Epithelial cell of proximal tubule (primary cell): ENCODE results near the gene RBM47. TPM values are rescaled to one million over a fixed set of nuclear protein-coding genes. Genes with fewer than 3 reads are reported as not detected.

ENCODE experiments used
- DNase-seq: peaks from one replicate; pipeline ENCODE4 v3.0.0-alpha.2; 2011; ENCODE audit warnings: low read depth
- H3K4me3 ChIP-seq: 2 replicates; pipeline ENCODE4 v1.5.1; 2011; ENCODE audit warnings: low read depth, mild to moderate bottlenecking, low read length
- total RNA-seq: library from RNA; depleted of rRNA; stranded (reverse); fragments of >200 nt; gene quantifications from 2 replicates; pipeline ENCODE4 v1.2.3, GENCODE V29; 2015
- TF ChIP-seq, protein P1 (sequence below): conservative IDR thresholded peaks from 2 replicates; pipeline ENCODE4 v1.5.1; 2012; ENCODE audit warnings: low read depth, mild to moderate bottlenecking, low read length

The RBM47 gene
- total RNA-seq, 1 donor from 2014 or later, result 42.9 TPM

DNA sequence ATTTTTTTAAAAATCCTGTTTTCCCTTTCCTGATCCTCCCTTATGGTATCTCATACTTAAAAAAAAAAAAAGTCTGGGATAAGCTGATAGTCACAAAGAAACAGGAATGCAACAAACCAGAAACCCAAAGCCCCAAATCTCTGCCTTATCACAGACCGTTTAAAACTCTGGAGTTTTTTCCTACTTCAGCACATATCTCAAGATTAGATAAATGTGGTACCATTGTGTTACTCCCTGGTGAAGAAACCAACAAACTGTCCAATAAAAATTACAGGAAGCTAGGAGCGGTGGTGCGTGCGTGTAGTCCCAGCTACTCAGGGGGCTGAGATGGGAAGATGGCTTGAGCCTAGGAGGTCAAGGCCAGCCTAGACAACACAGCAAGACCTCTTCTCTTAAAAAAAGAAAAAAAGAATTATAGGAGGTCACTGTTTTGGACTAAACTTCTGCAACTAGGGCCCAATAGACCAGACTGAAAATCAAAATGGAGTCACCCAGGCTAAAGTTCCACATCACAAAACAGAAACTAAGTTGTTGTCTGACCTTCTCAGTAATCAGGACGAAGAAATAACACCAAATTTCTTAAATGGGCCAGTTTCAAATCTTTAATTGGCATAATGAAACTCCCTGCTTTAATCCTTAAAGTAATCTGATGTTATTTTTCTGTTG lies 51.9 kb downstream of the RBM47 start:
- TF ChIP-seq, protein P1, sequence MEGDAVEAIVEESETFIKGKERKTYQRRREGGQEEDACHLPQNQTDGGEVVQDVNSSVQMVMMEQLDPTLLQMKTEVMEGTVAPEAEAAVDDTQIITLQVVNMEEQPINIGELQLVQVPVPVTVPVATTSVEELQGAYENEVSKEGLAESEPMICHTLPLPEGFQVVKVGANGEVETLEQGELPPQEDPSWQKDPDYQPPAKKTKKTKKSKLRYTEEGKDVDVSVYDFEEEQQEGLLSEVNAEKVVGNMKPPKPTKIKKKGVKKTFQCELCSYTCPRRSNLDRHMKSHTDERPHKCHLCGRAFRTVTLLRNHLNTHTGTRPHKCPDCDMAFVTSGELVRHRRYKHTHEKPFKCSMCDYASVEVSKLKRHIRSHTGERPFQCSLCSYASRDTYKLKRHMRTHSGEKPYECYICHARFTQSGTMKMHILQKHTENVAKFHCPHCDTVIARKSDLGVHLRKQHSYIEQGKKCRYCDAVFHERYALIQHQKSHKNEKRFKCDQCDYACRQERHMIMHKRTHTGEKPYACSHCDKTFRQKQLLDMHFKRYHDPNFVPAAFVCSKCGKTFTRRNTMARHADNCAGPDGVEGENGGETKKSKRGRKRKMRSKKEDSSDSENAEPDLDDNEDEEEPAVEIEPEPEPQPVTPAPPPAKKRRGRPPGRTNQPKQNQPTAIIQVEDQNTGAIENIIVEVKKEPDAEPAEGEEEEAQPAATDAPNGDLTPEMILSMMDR, result no peak
- DNase-seq, result no peak
- peak overlapping the region; percentile 38 for H3K4me3 ChIP-seq

DNA sequence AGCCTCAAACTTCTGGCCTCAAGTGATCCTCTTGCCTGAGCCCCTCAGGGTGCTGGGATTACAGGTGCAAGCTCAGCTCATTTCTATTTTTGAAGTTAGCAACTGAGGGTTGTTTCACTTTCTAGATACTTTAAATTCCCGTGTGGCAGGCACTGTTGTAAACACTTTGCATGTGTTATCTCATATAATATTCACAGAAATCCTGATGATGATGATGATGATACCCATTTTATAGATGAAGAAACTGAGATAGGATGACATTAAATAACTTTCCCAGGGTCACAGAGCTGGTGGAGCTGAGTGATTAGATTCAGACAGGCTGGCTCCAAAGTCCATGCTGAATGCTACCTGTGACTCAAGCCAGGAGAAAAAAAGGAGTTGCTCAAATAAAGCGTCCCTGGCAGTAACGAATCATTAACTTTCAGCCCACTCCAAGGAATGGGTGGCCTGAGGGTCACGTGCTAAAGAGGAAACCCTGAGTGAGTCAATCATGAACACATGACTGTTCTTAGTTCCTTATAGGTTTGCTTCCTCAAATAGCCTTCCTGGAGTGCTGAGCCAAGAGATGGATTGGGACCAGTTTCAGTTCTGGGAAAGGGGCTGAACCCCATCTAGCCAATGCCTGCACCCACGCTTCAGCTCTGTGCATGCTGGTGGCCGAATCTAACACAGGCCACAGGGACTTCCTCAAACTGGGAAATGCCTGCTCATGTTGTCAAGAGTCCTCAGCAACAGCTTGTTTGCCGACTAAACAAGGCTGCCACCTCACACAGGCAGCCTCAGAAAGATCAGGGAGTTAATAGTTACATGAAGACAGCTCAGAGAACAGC lies 52.8 kb downstream of the RBM47 start:
- peak; percentile 100 for DNase-seq
- H3K4me3 ChIP-seq, result peak overlapping the region; percentile 38
- TF ChIP-seq, protein P1, result no peak

DNA sequence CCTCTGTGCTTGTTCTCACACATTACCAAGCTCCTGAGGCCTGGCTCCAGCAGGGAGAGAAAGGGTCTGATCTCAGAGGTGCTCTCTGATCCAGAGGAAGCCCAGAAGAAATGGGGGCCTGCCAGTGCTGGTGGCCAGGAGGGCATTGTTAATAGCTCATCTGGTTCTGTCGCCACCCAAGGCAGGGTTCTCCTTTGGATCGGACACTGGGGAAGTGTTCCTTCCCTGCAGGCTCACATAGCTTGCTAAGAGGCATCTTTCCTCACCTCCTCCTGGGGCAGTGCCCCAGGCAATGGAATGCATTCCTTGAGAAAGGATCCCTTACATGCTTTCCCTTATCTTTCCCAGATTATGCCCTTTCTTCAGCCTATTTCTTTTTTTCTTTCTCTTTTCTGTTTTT lies 53.8 kb downstream of the RBM47 start:
- no peak overlapping the region for H3K4me3 ChIP-seq
- no peak for DNase-seq
- TF ChIP-seq, protein P1, result no peak

DNA sequence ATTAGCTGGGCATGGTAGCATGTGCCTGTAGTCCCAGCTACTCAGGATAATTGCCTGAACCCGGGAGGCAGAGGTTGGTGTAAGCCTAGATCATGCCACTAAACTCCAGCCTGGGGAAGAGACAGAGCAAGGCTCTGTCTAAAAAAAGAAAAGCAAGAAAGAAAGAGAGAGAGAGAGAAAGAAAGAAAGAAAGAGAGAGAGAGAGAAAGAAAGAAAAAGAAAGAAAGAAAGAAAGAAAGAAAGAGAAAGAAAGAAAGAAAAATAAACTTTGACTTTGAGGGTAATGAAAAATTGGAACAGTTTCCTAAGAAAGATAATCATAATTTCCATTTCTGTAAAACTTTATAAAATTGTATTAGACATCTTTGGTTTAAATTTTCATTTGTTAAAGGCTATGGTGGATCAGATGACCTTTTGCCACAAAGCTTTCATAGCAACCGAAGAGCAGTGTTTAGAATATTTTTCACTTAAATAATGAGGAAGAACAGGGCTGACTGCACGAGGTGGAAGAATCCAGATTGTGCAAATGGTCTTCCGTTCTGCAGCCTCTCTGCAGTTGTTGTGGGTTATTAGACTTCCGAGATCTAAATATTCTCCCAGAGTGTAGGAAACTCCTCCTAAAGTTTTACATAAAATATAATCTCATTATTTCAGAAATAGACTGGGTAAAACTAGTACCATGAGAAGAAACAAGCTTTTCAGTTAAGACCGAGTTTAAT lies 55.9 kb downstream of the RBM47 start:
- H3K4me3 ChIP-seq, result no peak overlapping the region
- DNase-seq, result no peak
- TF ChIP-seq, protein P1, result no peak

DNA sequence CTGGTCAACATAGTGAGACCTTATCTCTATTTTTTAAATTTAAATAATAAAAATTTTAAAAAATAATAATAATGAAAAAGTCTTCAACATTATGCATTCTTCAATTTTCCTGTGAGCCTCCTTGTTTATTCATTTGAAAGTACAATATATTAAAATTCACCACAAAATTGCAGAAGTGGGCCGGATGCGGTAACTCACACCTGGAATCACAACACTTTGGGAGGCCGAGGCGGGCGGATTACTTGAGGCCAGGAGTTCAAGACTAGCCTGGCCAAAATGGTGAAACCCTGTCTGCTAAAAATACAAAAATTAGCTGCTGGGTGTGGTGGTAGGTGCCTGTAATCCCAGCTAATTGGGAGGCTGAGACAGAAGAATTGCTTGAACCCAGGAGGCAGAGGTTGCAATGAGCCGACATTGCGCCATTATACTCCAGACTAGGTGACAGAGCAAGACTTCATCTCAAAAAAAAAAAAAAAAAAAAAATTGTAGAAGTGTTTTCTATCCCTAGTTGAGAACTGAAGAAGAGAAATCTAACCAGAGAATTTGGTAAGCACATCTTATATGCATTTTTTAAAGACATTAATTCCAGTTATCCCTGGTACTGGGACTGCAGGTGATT lies 56.9 kb downstream of the RBM47 start:
- TF ChIP-seq, protein P1, result no peak
- no peak overlapping the region for H3K4me3 ChIP-seq
- no peak for DNase-seq

DNA sequence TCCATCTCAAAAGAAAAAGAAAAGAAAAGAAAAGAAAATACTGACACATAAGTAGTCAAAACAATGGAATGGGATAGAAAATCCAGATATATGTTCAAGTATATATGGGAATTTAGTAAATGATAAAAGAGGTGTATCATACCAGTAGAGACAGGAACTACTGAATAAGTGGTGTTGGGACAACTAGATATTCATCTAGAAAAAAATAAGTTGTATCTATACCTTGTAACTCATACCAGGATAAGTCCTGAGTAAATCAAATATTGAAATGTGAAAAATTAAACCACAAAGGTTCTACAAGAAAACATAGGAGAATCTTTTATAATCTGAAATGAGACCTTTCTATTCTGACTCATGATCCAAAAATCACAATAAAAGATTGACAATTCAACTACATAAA lies 58.5 kb downstream of the RBM47 start:
- no peak overlapping the region for H3K4me3 ChIP-seq
- TF ChIP-seq, protein P1, result no peak
- no peak for DNase-seq
